ENCODE measurements around the gene MRGPRF.

GRCh38 chr11:69002570-69003231 is 10.3 kb downstream of the MRGPRF start:
- TF ChIP-seq POLR2A (IDR thresholded peaks at IDR 0.05) = no peak
- TF ChIP-seq, protein P1, sequence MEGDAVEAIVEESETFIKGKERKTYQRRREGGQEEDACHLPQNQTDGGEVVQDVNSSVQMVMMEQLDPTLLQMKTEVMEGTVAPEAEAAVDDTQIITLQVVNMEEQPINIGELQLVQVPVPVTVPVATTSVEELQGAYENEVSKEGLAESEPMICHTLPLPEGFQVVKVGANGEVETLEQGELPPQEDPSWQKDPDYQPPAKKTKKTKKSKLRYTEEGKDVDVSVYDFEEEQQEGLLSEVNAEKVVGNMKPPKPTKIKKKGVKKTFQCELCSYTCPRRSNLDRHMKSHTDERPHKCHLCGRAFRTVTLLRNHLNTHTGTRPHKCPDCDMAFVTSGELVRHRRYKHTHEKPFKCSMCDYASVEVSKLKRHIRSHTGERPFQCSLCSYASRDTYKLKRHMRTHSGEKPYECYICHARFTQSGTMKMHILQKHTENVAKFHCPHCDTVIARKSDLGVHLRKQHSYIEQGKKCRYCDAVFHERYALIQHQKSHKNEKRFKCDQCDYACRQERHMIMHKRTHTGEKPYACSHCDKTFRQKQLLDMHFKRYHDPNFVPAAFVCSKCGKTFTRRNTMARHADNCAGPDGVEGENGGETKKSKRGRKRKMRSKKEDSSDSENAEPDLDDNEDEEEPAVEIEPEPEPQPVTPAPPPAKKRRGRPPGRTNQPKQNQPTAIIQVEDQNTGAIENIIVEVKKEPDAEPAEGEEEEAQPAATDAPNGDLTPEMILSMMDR (IDR thresholded peaks at IDR 0.05 in 4 of 5, conservative IDR thresholded peaks at IDR 0.05 in 1 of 5) = no peak

All from gastrocnemius medialis (tissue), 4 donors.